NCI-H2227 treated with DMSO at 0.1 percent for 48 hours (cell line): Measurements from ENCODE around the gene CAMK2N1.

Source experiments
- DNase-seq: peaks from one replicate; lab custom pipeline; 2025; lab: John Stamatoyannopoulos, UW

Gene CAMK2N1

GRCh38 chr1:20443703-20444586 is 42.1 kb downstream of the CAMK2N1 start:
- no peak for DNase-seq

GRCh38 chr1:20442920-20443625 is 42.9 kb downstream of the CAMK2N1 start:
- DNase-seq: no peak

- DNase-seq: no peak
Observed at GRCh38 chr1:20440785-20441200, 45.2 kb downstream of the CAMK2N1 start.

- DNase-seq: no peak
Observed at GRCh38 chr1:20439282-20439681, 46.7 kb downstream of the CAMK2N1 start.

DNA sequence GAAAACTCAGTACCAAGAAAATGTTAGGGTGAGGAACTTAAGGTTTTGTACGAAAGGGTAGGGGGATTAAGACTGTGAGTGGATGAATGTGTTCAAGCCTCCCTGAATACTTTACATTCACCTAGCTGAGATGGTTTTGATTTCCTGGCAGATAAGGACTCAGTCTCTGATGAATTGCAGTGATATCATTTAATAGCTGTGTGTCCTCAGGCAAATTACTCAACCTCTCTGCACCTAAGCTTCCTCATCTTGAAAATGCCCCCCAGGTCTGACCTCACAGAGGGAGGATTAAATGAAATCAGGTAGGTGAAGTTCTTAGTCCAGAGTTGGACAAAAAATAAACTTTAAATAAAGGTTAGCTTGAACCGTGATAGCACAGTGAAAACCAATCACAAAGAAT is 48.4 kb downstream of the CAMK2N1 start:
- DNase-seq: no peak

DNA sequence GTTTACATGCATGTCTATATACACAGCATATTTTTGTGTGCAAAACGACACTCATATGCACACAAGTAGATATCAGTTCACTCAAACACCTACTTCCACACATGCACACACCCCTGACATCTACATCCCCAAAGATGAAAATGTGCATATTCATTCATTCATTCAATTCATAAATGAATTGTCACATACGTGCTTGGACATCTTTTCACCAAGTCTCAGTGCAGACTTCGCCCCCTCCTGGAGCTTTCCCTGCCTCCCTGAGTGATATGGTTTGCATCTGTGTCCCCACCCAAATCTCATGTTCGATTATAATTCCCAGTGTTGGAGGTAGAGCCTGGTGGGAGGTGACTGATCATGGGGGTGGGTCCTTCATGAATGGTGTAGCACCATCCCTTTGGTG is 53.1 kb downstream of the CAMK2N1 start:
- DNase-seq: no peak
